GM18870 (cell line): ENCODE data around the gene ORC2.
"Not testable (repeated sequence)": the region's sequence is repeated elsewhere in the genome, so short reads cannot be mapped to it uniquely, and the experiment has no call there.

Source experiments
- ATAC-seq: cut with Tn5 transposase; IDR thresholded peaks from one replicate; pipeline ENCODE4 v1.9.1; 2021; ENCODE audit warnings: moderate library complexity; ENCODE audit not compliant: unreplicated experiment

Gene ORC2

GRCh38 chr2:200939832-200940231, 23.6 kb downstream of the ORC2 start:
- no peak for ATAC-seq

DNA sequence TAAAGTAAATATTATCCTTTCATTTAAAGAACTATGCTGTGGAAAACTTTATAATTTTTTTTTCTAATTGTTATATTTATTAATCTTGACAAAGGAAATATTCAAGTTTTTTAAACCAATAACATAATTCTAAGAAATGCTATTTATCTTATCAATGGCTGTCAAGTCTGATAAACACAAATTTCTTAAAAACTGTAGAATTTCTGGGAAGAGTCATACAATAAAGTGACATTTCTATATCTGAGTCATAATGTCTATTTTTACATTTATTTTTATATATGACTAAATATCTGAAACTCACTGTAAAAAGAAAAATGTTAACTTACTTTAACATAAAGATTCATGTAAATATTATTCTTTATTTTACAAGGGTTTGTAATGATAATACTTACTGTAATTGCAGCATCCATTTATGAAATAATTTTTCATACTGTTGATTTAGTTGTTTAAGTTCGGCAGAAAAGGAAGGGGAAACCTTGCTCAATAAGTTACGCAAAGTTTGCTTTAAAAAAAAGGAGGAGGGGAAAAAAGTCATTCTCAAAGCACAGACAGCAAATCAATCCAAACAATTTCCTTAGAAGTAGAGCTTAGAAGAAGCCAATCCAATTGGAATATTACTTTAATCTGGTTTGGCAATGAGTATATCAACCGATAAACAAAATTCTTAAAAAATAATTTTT, 32.4 kb downstream of the ORC2 start:
- no peak for ATAC-seq

- ATAC-seq: no peak
Observed at GRCh38 chr2:200929334-200930249, 33.9 kb downstream of the ORC2 start.

DNA sequence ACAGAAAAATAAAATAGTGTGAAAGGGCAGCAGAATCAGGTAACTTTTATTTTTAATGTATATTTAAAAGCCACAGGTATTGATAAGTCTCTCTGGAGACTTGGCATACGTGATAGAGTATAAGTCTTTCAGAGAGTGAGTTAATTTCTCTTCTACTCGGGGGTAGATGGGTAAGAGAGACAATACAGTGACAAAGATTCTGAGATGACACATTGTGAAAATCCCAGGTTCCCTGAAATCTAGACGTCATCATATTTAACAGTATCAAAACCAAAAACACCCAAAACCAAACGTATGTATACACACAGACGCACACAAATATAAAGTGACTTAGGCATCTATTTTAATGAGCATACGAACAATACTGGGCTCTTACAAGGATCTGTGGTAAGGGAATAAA, 41.0 kb downstream of the ORC2 start:
- no peak for ATAC-seq

DNA sequence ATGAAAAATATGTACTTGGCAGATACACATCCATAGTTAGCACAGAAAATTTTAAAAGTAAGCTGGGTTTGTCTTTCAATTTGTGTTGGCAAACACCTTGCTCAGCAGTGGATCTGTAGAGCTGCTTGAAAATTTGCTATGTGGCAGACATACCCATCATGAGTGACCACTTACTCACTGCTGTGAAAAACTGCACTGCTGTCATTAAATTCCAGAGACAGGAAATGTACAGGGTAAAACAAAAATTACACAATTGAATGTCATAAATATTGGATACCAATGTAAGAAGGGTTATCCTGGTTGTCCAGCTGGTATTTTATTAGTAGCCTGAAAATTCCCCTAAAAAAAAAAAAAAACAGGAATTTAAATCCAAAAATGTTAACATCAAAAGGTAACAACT, 49.8 kb downstream of the ORC2 start:
- no peak for ATAC-seq

DNA sequence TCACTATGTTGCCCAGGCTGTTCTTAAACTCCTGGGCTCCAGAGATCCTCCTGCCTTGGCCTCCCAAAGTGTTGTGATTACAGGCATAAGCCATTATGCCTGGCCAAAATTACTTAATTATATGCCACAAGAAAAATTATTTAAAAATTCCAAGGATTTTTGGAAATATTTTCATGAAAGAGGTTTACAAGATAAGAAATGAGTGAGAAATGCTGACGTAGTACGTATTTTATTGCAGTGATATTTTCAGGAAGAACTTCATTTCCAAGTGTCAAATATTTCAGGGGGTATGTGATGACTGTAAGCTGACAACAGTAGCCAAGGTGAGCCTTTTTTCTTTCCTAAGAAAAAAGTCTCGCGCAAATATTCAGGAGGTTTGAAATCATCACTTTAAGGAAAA, 53.5 kb downstream of the ORC2 start:
- no peak for ATAC-seq

DNA sequence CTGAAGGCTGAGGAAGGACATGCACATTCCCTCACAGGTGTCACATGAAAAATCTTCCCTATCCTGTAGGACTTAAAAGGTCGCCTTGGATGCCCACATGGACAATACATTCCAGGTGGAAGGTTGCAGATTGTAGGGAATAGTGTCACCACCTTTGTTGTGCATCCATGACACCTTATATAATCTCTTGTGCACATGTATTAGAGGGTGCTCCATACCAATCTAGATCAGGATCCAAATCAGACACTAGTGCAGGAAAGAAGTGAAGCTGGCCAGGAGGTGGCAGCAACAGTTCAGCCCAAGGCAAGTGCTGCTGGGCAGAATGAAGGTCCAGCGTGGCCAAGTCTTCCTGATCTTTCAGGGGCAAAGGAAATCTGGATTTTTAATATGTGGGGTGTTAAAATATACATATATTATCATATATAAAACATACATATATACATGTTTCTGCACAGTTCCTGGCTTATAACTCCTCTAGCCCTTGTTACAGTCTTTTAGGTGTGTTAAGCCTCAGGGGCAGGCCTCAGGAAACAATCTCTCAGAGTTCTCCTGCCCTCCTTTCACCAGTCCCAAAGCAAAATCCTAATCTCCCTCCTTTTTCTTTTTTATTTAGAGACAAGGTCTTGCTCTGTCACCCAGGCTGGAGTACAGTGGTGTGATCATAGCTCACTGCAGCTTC, 57.7 kb downstream of the ORC2 start:
- no peak for ATAC-seq

GRCh38 chr2:200901459-200902072, 61.9 kb downstream of the ORC2 start:
- ATAC-seq: peak; percentile 91

- no peak for ATAC-seq
Observed at GRCh38 chr2:200899482-200899881, 64.0 kb downstream of the ORC2 start.

- peak; percentile 86 for ATAC-seq
Observed at GRCh38 chr2:200888704-200889625, 74.5 kb downstream of the ORC2 start, which contains the start of the genes NIF3L1 and PPIL3. NIF3L1 (plus strand) TSS chr2:200889371; CDS start chr2:200891944, 2,573 bp downstream. PPIL3 (minus strand) TSS chr2:200889077; CDS start chr2:200887615, 1,462 bp downstream.

DNA sequence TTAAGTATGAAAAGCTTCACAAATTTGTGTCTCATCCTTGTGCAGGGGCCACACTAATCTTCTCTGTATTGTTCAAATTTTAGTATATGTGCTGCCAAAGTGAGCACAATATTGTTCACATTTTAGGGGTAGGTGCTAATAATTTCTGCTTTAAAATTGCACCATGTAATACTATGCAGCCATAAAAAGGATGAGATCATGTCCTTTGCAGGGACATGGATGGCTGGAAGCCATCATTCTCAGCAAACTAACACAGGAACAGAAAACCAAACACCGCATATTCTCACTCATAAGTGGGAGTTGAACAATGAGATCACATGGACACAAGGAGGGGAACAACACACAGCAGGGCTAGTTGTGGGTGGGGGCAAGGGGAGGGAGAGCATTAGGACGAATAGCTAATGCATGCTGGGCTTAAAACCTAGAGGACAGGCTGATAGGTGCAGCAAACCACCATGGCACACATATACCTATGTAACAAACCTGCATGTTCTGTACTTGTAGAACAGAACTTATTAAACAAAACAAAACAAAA, 81.7 kb downstream of the ORC2 start:
- not testable (repeated sequence) for ATAC-seq

- ATAC-seq: no peak
Observed at GRCh38 chr2:200878289-200878880, 85.1 kb downstream of the ORC2 start.

- no peak for ATAC-seq
Observed at GRCh38 chr2:200877443-200877842, 86.0 kb downstream of the ORC2 start.

GRCh38 chr2:200873560-200873959, 89.9 kb downstream of the ORC2 start:
- no peak for ATAC-seq

DNA sequence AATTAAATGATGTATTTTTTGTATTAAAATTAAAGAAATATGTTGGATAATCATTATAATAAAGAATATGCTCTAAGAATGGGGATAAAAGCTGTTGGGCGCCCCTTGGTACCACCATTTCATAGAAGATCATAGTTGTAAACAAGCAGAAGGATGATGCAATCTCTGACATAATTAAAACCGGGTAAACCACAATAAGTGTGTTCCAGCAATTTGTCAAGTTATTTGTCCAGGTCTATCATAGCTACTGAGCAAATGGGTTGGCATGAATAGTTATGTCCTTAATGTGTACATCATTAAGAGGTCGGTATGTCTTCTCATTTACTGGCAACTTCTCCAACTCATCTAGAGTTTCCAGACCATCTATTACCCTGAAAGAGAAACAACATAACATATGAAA, 92.3 kb downstream of the ORC2 start:
- no peak for ATAC-seq

- no peak for ATAC-seq
Observed at GRCh38 chr2:200869014-200869413, 94.4 kb downstream of the ORC2 start.

GRCh38 chr2:200864176-200865034, 99.1 kb downstream of the ORC2 start, which contains the start of gene CLK1:
CLK1 (minus strand) TSS chr2:200864658; CDS start chr2:200861862, 2,796 bp downstream.
- ATAC-seq: peak; percentile 64

DNA sequence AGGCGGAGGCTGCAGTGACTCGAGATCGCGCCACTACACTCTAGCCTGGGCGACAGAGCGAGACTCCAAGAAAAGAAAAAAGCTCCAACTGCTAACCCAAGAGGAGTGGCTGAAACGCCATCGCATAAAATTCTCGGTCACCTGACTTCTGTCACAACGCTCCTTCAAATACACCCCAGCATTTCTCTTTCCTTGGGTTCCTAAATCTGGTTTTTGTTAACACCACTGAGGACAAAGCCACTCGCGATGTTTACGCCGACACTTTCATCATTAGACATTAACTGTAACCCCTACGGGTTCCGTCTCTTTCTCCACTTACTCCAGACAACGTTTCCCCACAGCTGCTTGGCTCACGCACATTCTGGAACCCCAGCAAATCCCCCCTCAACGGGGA, 99.7 kb downstream of the ORC2 start:
- peak; percentile 11 for ATAC-seq
